Right atrium auricular region (tissue), 2 donors: ENCODE data around the gene LRP2. TPM values are rescaled to one million over a fixed set of nuclear protein-coding genes. Genes with fewer than 3 reads are reported as not detected.
A peak's percentile ranks its signal among the peaks of the same experiment; 100 is the strongest.

Experiments used
- DNase-seq: peaks from one replicate; pipeline ENCODE4 v3.0.0-alpha.2; 2019; ENCODE audit warnings: low spot score
- H3K27ac ChIP-seq, 2 donors: fragments of 200-600 bp; sonication (generic); 1 replicate in 1 of 2; 2 replicates in 1 of 2; pipeline ENCODE4 v1.5.1; 2016 to 2019
- H3K27me3 ChIP-seq, 2 donors: fragments of 200-600 bp; sonication (generic); one replicate each; pipeline versions ENCODE4 v1.5.1 to v1.6.0; 2017 to 2019
- H3K36me3 ChIP-seq: fragments of 200-600 bp; sonication (generic); one replicate; pipeline ENCODE4 v1.5.1; 2016
- H3K4me1 ChIP-seq, 2 donors: fragments of 200-600 bp; sonication (generic); one replicate each; pipeline versions ENCODE4 v1.5.1 to v1.6.0; 2017 to 2019
- H3K4me3 ChIP-seq, 2 donors: fragments of 200-600 bp; sonication (generic); 1 replicate in 1 of 2; 2 replicates in 1 of 2; pipeline ENCODE4 v1.5.1; 2017 to 2019; ENCODE audit warnings: mild to moderate bottlenecking in 1 of 2, moderate library complexity in 1 of 2
- H3K9me3 ChIP-seq, 2 donors: fragments of 200-600 bp; sonication (generic); one replicate each; pipeline ENCODE4 v1.5.1; 2019
- CTCF ChIP-seq, 2 donors: fragments of 200-600 bp; sonication (generic); IDR thresholded peaks; one replicate each; pipeline ENCODE4 v1.5.1; 2019; ENCODE audit warnings: antibody characterized with exemption in 2 of 2
- total RNA-seq, 2 donors: library from RNA; depleted of rRNA; stranded (reverse); fragments of >200 nt; gene quantifications; one replicate each; pipeline ENCODE4 v1.1.0, GENCODE V29; 2016

LRP2 gene
- total RNA-seq, 2 donors from 2014 or later = 8.1 to 14.8 TPM

DNA sequence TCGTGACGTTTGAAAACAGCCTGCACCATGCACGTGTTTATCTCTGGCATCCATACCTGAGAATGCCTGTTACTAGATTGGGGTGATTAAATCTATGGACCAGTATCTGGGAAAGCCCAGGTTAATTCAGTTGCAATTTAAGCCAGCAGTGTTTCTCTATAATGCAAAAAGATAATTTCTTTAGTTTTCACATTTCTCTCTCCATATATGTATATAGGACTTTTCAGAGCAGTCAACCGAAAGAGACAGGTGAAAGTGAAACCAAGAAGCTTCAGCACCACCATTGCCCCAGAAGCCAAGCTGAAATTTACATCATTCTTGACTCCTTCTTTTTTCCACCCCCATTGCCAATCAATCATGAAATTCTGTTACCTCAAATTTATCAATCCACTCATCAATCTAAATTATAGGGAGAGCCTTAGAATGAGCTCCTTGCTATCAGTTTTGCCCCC lies 2.7 kb upstream of the LRP2 start:
- no peaks in the 10 kb centered on the region for H3K9me3 ChIP-seq
- no peak overlapping the region for H3K27ac ChIP-seq
- H3K4me3 ChIP-seq = peak overlapping the region in 1 of 2 donors; percentile 54
- no peaks in the 10 kb centered on the region for H3K36me3 ChIP-seq
- H3K4me1 ChIP-seq = peaks cover 0 to 36% of the 10 kb centered on the region in 2 donors
- peaks cover 5 to 10% of the 10 kb centered on the region in 2 donors for H3K27me3 ChIP-seq
- DNase-seq = no peak
- TF ChIP-seq CTCF (IDR thresholded peaks at IDR 0.05) = no peak

- no peak overlapping the region for H3K27ac ChIP-seq
- H3K36me3 ChIP-seq = no peaks in the 10 kb centered on the region
- H3K4me1 ChIP-seq = peaks cover 0 to 36% of the 10 kb centered on the region in 2 donors
- H3K4me3 ChIP-seq = peak overlapping the region; percentile 42 to 54
- no peak for DNase-seq
- H3K27me3 ChIP-seq = peaks cover 5 to 10% of the 10 kb centered on the region in 2 donors
- no peaks in the 10 kb centered on the region for H3K9me3 ChIP-seq
- TF ChIP-seq CTCF (IDR thresholded peaks at IDR 0.05) = no peak
Observed at GRCh38 chr2:169363560-169364150, 1.3 kb upstream of the LRP2 start.

GRCh38 chr2:169362894-169363559 lies 693 bp upstream of the LRP2 start:
- Histone ChIP-seq H3K9me3 (no peaks in the 10 kb centered on the region), H3K27me3 (peaks cover 5 to 10% of the 10 kb centered on the region in 2 donors), H3K4me3 (peak overlapping the region; percentile 42 to 54), H3K27ac (no peak overlapping the region), H3K36me3 (no peaks in the 10 kb centered on the region), H3K4me1 (peaks cover 0 to 36% of the 10 kb centered on the region in 2 donors)
- DNase-seq = no peak
- TF ChIP-seq CTCF (IDR thresholded peaks at IDR 0.05) = no peak

GRCh38 chr2:169361706-169362117 lies 622 bp downstream of the LRP2 start:
- Histone ChIP-seq H3K27ac (no peak overlapping the region), H3K4me1 (peaks cover 0 to 36% of the 10 kb centered on the region in 2 donors), H3K9me3 (no peaks in the 10 kb centered on the region), H3K27me3 (peaks cover 5 to 10% of the 10 kb centered on the region in 2 donors), H3K4me3 (peak overlapping the region; percentile 24 to 54), H3K36me3 (no peaks in the 10 kb centered on the region)
- DNase-seq = no peak
- no peak for TF ChIP-seq CTCF (IDR thresholded peaks at IDR 0.05)

- H3K27ac ChIP-seq = no peak overlapping the region
- no peak for TF ChIP-seq CTCF (IDR thresholded peaks at IDR 0.05)
- H3K9me3 ChIP-seq = no peaks in the 10 kb centered on the region
- DNase-seq = no peak
- peaks cover 5 to 10% of the 10 kb centered on the region in 2 donors for H3K27me3 ChIP-seq
- H3K4me1 ChIP-seq = peaks cover 0 to 36% of the 10 kb centered on the region in 2 donors
- H3K4me3 ChIP-seq = peak overlapping the region in 1 of 2 donors; percentile 54
- H3K36me3 ChIP-seq = no peaks in the 10 kb centered on the region
Observed at GRCh38 chr2:169360984-169361705, 1.2 kb downstream of the LRP2 start.
